Embryonic facial prominence (tissue), 1 donor: ENCODE results near the gene CPT1C.

ENCODE experiments used
- DNase-seq: peaks from one replicate; pipeline ENCODE4 v3.0.0-alpha.2; 2016; ENCODE audit errors: extremely low spot score

The CPT1C gene

GRCh38 chr19:49660338-49660961 is 30.5 kb upstream of the CPT1C start:
- DNase-seq, result no peak

GRCh38 chr19:49662011-49662410 is 28.9 kb upstream of the CPT1C start:
- DNase-seq, result no peak

- no peak for DNase-seq
Measured at GRCh38 chr19:49663224-49663623, 27.7 kb upstream of the CPT1C start.

GRCh38 chr19:49664171-49665035 is 26.5 kb upstream of the CPT1C start:
- peak; percentile 69 for DNase-seq

GRCh38 chr19:49665036-49665350 is 25.9 kb upstream of the CPT1C start:
- no peak for DNase-seq

- DNase-seq, result peak; percentile 92
Measured at GRCh38 chr19:49665351-49666119, 25.4 kb upstream of the CPT1C start, which contains the start of the genes BCL2L12 and IRF3. TSS of gene BCL2L12 (plus strand) at chr19:49665933. CDS start at chr19:49666693, 760 bp downstream. TSS of gene IRF3 (minus strand) at chr19:49665857. CDS start at chr19:49664838, 1,019 bp downstream.

GRCh38 chr19:49666120-49666444 is 24.8 kb upstream of the CPT1C start:
- DNase-seq, result no peak

GRCh38 chr19:49667473-49667872 is 23.4 kb upstream of the CPT1C start:
- no peak for DNase-seq

- no peak for DNase-seq
Measured at GRCh38 chr19:49669516-49669915, 21.4 kb upstream of the CPT1C start.

- no peak for DNase-seq
Measured at GRCh38 chr19:49672131-49672919, 18.6 kb upstream of the CPT1C start.

- no peak for DNase-seq
Measured at GRCh38 chr19:49676136-49676783, 14.7 kb upstream of the CPT1C start.

GRCh38 chr19:49676784-49677230 is 14.1 kb upstream of the CPT1C start:
- DNase-seq, result peak; percentile 100

GRCh38 chr19:49677231-49677900 is 13.6 kb upstream of the CPT1C start, which contains the start of gene PRMT1:
TSS of gene PRMT1 (plus strand) at chr19:49677271. CDS start at chr19:49677281, 10 bp downstream.
- peak; percentile 36 for DNase-seq

- peak; percentile 60 for DNase-seq
Measured at GRCh38 chr19:49677901-49678674, 12.8 kb upstream of the CPT1C start.

- no peak for DNase-seq
Measured at GRCh38 chr19:49678985-49679770, 11.7 kb upstream of the CPT1C start.

GRCh38 chr19:49679771-49680413 is 11.0 kb upstream of the CPT1C start:
- no peak for DNase-seq

GRCh38 chr19:49680421-49681351 is 10.2 kb upstream of the CPT1C start:
- peak; percentile 85 for DNase-seq
